Measurements from ENCODE around the gene GPR37L1. TPM values are rescaled to one million over a fixed set of nuclear protein-coding genes. Genes with fewer than 3 reads are reported as not detected.

Gene GPR37L1
- total and polyA plus RNA-seq, 4 donors = under 0.01 to 0.04 (median 0.02) TPM; not detected in 1

GRCh38 chr1:202151045-202151444 lies 28.3 kb downstream of the GPR37L1 start (continued):
- TF ChIP-seq CTCF (IDR thresholded peaks at IDR 0.05; ENCODE audit: low read depth, low read length, missing input control) = no peak
- TF ChIP-seq ATF3 (IDR thresholded peaks at IDR 0.05) = no peak
- TF ChIP-seq HNF4A (conservative IDR thresholded peaks at IDR 0.05) = no peak

- Histone ChIP-seq H3K9ac (ENCODE audit: low read depth in 1 of 2, low read length in 2 of 2) (no peak overlapping the region), H3K4me3 (ENCODE audit: low read depth in 1 of 3, low read length in 3 of 3) (no peak overlapping the region), H3K4me1 (ENCODE audit: control insufficient read depth in 4 of 4, insufficient read depth in 4 of 4, low read length in 3 of 4) (peaks cover 0 to 7% (median under 1%) of the 10 kb centered on the region in 4 donors), H3K36me3 (ENCODE audit: control insufficient read depth in 4 of 4, insufficient read depth in 3 of 4, low read depth in 1 of 4, low read length in 3 of 4) (no peaks in the 10 kb centered on the region), H3K9me3 (ENCODE audit: control insufficient read depth in 4 of 4, low read length in 3 of 4) (no peaks in the 10 kb centered on the region), H3K27me3 (ENCODE audit: control insufficient read depth in 4 of 4, insufficient read depth in 4 of 4, low read length in 3 of 4) (no peaks in the 10 kb centered on the region), H3K27ac (ENCODE audit: low read depth in 1 of 2, low read length in 2 of 2) (no peak overlapping the region)
- DNase-seq (ENCODE audit: low spot score) = no peak
- no peak for TF ChIP-seq JUND (IDR thresholded peaks at IDR 0.05)
- no peak for TF ChIP-seq TAF1 (conservative IDR thresholded peaks at IDR 0.05)
- TF ChIP-seq CTCF (IDR thresholded peaks at IDR 0.05; ENCODE audit: low read depth, low read length, missing input control) = no peak
- TF ChIP-seq ZBTB33 (IDR thresholded peaks at IDR 0.05) = no peak
- no peak for TF ChIP-seq GABPA (IDR thresholded peaks at IDR 0.05 in 1 of 2, conservative IDR thresholded peaks at IDR 0.05 in 1 of 2)
- TF ChIP-seq FOXA1 (IDR thresholded peaks at IDR 0.05) = no peak
- TF ChIP-seq NR2F2 (IDR thresholded peaks at IDR 0.05) = no peak
- no peak for TF ChIP-seq YY1 (IDR thresholded peaks at IDR 0.05)
- no peak for TF ChIP-seq REST (IDR thresholded peaks at IDR 0.05)
- TF ChIP-seq ATF3 (IDR thresholded peaks at IDR 0.05) = no peak
- TF ChIP-seq SP1 (IDR thresholded peaks at IDR 0.05) = no peak
- no peak for TF ChIP-seq RXRA (IDR thresholded peaks at IDR 0.05)
- WGBS = 94% methylated on average over 10 of the region's 10 CpGs
These were observed 29.7 kb downstream of the GPR37L1 start for GRCh38 chr1:202152399-202152798.
